Measurements from ENCODE around the gene TXNDC16. TPM values are rescaled to one million over a fixed set of nuclear protein-coding genes. Genes with fewer than 3 reads are reported as not detected.
"Not testable (repeated sequence)": the region's sequence is repeated elsewhere in the genome, so short reads cannot be mapped to it uniquely, and the experiment has no call there.

Gene TXNDC16
- total RNA-seq, 2 experiments from 2014 or later = 5.7 to 6.8 TPM

- ChIA-PET POLR2A (no interaction called here), CTCF (interaction anchor here (1.3 to 1.8 kb wide), 2 partner anchors 9 to 194 kb away, joined by 4 to 5 read pairs; no protein-coding TSS in a partner anchor)
- Mint-ChIP-seq H3K27me3 (no peaks in the 10 kb centered on the region), H3K4me3 (no peak overlapping the region), H3K9me3 (peaks cover 15% of the 10 kb centered on the region), H3K27ac (no peak overlapping the region), H3K36me3 (ENCODE audit: low read depth) (peaks cover 31% of the 10 kb centered on the region), H3K4me1 (ENCODE audit: low read depth) (no peaks in the 10 kb centered on the region)
- no peak for DNase-seq
- ATAC-seq = no peak
- TF ChIP-seq CTCF (IDR thresholded peaks at IDR 0.05) = no peak
- intact Hi-C loops (cut with micrococcal nuclease) = no loop called here
These were observed 57.9 kb downstream of the TXNDC16 start for GRCh38 chr14:52494444-52494843.

- CTCF ChIA-PET = interaction anchor here (1.2 kb wide), 1 partner anchor 9 kb away, joined by 4 read pairs; no protein-coding TSS in a partner anchor
- TF ChIP-seq CTCF (IDR thresholded peaks at IDR 0.05) = no peak
- intact Hi-C loops (cut with micrococcal nuclease) = no loop called here
- DNase-seq (no peak), ATAC-seq (no peak)
- Mint-ChIP-seq H3K27ac (no peak overlapping the region), H3K4me3 (no peak overlapping the region), H3K36me3 (ENCODE audit: low read depth) (peaks cover 9% of the 10 kb centered on the region), H3K9me3 (no peaks in the 10 kb centered on the region), H3K27me3 (no peaks in the 10 kb centered on the region), H3K4me1 (ENCODE audit: low read depth) (no peaks in the 10 kb centered on the region)
- POLR2A ChIA-PET = no interaction called here
These were observed 66.8 kb downstream of the TXNDC16 start for GRCh38 chr14:52485350-52485960.

- POLR2A ChIA-PET = no interaction called here
- Mint-ChIP-seq H3K36me3 (ENCODE audit: low read depth) (peaks cover 23% of the 10 kb centered on the region), H3K9me3 (peaks cover 2% of the 10 kb centered on the region), H3K27me3 (no peaks in the 10 kb centered on the region), H3K4me3 (no peak overlapping the region), H3K4me1 (ENCODE audit: low read depth) (peaks cover 5% of the 10 kb centered on the region), H3K27ac (no peak overlapping the region)
- TF ChIP-seq CTCF (IDR thresholded peaks at IDR 0.05) = no peak
- ATAC-seq (no peak), DNase-seq (no peak)
- CTCF ChIA-PET = no interaction called here
- intact Hi-C loops (cut with micrococcal nuclease) = no loop called here
These were observed 70.4 kb downstream of the TXNDC16 start for GRCh38 chr14:52481864-52482263.

GRCh38 chr14:52473557-52473956 lies 78.7 kb downstream of the TXNDC16 start:
- Mint-ChIP-seq H3K27ac (no peak overlapping the region), H3K27me3 (no peaks in the 10 kb centered on the region), H3K4me3 (no peak overlapping the region), H3K9me3 (peaks cover 9% of the 10 kb centered on the region), H3K36me3 (ENCODE audit: low read depth) (peaks cover 29% of the 10 kb centered on the region), H3K4me1 (ENCODE audit: low read depth) (peaks cover 7% of the 10 kb centered on the region)
- ChIA-PET POLR2A (no interaction called here), CTCF (interaction anchor here (1.5 kb wide), 2 partner anchors 11 to 173 kb away, joined by 3 to 8 read pairs; no protein-coding TSS in a partner anchor)
- intact Hi-C loops (cut with micrococcal nuclease) = loop anchor here (2.0 kb wide), 1 partner anchor 173 kb away; no protein-coding TSS in a partner anchor
- DNase-seq (no peak), ATAC-seq (no peak)
- peak; percentile 64 for TF ChIP-seq CTCF (IDR thresholded peaks at IDR 0.05)

GRCh38 chr14:52472728-52473127 lies 79.6 kb downstream of the TXNDC16 start:
- no peak overlapping the region for H3K27ac Mint-ChIP-seq

GRCh38 chr14:52472251-52472650 lies 80.1 kb downstream of the TXNDC16 start:
- peaks cover 27% of the 10 kb centered on the region for H3K36me3 Mint-ChIP-seq (ENCODE audit: low read depth)
- intact Hi-C loops (cut with micrococcal nuclease) = loop anchor here (2.0 kb wide), 1 partner anchor 171 kb away; no protein-coding TSS in a partner anchor
- DNase-seq; H3K27me3 Mint-ChIP-seq; H3K4me3 Mint-ChIP-seq; POLR2A ChIA-PET; H3K9me3 Mint-ChIP-seq; H3K27ac Mint-ChIP-seq; ATAC-seq; H3K4me1 Mint-ChIP-seq (ENCODE audit: low read depth): not testable (repeated sequence)
- CTCF ChIA-PET = interaction anchor here (1.5 kb wide), 2 partner anchors 9 to 172 kb away, joined by 3 to 8 read pairs; no protein-coding TSS in a partner anchor

More at GRCh38 chr14:52472728-52473127, 79.6 kb downstream of the TXNDC16 start:
- Mint-ChIP-seq H3K36me3 (ENCODE audit: low read depth) (peaks cover 29% of the 10 kb centered on the region), H3K27me3 (no peaks in the 10 kb centered on the region), H3K4me3 (no peak overlapping the region), H3K9me3 (peaks cover 9% of the 10 kb centered on the region), H3K4me1 (ENCODE audit: low read depth) (peaks cover 6% of the 10 kb centered on the region)
- DNase-seq (no peak), ATAC-seq (no peak)
- CTCF ChIA-PET = interaction anchor here (1.5 kb wide), 2 partner anchors 10 to 172 kb away, joined by 3 to 8 read pairs; no protein-coding TSS in a partner anchor
- TF ChIP-seq CTCF (IDR thresholded peaks at IDR 0.05) = no peak
- intact Hi-C loops (cut with micrococcal nuclease) = loop anchor here (2.0 kb wide), 1 partner anchor 172 kb away; no protein-coding TSS in a partner anchor
- POLR2A ChIA-PET = no interaction called here

All from activated CD8-positive, alpha-beta T cell treated with anti-CD3 and anti-CD28 coated beads for 36 hours (primary cell).